ENCODE measurements around the gene CASP9. TPM values are rescaled to one million over a fixed set of nuclear protein-coding genes. Genes with fewer than 3 reads are reported as not detected.

Gene CASP9
- total RNA-seq, 1 donor from 2014 or later, result 8.5 TPM

GRCh38 chr1:15508700-15509487 lies 15.1 kb downstream of the CASP9 start:
- Mint-ChIP-seq H3K9me3 (ENCODE audit: unreplicated experiment) (no peaks in the 10 kb centered on the region), H3K4me1 (ENCODE audit: low read depth, unreplicated experiment) (no peaks in the 10 kb centered on the region), H3K27me3 (ENCODE audit: low read depth, unreplicated experiment) (no peaks in the 10 kb centered on the region), H3K27ac (ENCODE audit: unreplicated experiment) (no peak overlapping the region), H3K4me3 (ENCODE audit: unreplicated experiment) (no peak overlapping the region), H3K36me3 (ENCODE audit: low read depth, unreplicated experiment) (peaks cover 14% of the 10 kb centered on the region)
- FAIRE-seq (no peak), DNase-seq (ENCODE audit: low read depth) (no peak)
- Histone ChIP-seq H3K79me2 (ENCODE audit: insufficient read depth, low read length) (no peaks in the 10 kb centered on the region), H3K4me1 (ENCODE audit: insufficient read depth, low read length) (no peaks in the 10 kb centered on the region), H3K4me2 (ENCODE audit: low read length) (no peak overlapping the region), H3K4me3 (ENCODE audit: insufficient read depth, low read depth, low read length) (no peak overlapping the region), H3K36me3 (ENCODE audit: insufficient read depth, low read length) (no peaks in the 10 kb centered on the region), H2AFZ (ENCODE audit: low read depth, low read length) (no peak overlapping the region), H3K9me3 (ENCODE audit: insufficient read depth, low read depth, low read length) (no peaks in the 10 kb centered on the region), H4K20me1 (ENCODE audit: insufficient read depth, low read length) (no peaks in the 10 kb centered on the region), H3K27ac (ENCODE audit: low read depth, low read length) (no peak overlapping the region), H3K27me3 (ENCODE audit: insufficient read depth, low read length) (no peaks in the 10 kb centered on the region), H3K9ac (ENCODE audit: low read length) (no peak overlapping the region)
- TF ChIP-seq EZH2 (IDR thresholded peaks at IDR 0.05; ENCODE audit: insufficient read depth, low read length) (no peak), CTCF (IDR thresholded peaks at IDR 0.05; ENCODE audit: insufficient read depth, low read depth, low read length) (no peak)

DNA sequence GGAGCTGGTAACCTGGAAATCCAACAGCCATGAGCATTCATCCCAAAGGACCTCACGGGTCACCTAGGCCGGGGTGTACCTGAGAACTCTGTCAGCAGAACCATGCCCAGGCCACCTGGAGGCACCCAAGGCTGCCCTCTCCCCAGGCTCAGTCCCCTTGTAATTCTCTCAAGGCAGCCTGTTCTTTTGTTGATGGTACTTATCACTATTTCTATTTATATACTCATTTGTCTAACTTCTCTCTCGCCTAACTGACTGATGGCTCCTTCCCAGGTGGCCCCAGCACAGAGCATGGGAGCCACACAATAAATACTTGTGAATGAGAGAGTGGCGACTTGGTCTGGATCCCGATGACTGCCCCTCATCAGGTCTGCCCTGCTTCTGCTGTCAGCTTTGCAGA lies 16.7 kb downstream of the CASP9 start:
- Histone ChIP-seq H3K4me1 (ENCODE audit: insufficient read depth, low read length) (no peaks in the 10 kb centered on the region), H3K27me3 (ENCODE audit: insufficient read depth, low read length) (no peaks in the 10 kb centered on the region), H3K4me3 (ENCODE audit: insufficient read depth, low read depth, low read length) (no peak overlapping the region), H3K36me3 (ENCODE audit: insufficient read depth, low read length) (no peaks in the 10 kb centered on the region), H3K4me2 (ENCODE audit: low read length) (no peak overlapping the region), H2AFZ (ENCODE audit: low read depth, low read length) (no peak overlapping the region), H3K9ac (ENCODE audit: low read length) (no peak overlapping the region), H3K27ac (ENCODE audit: low read depth, low read length) (no peak overlapping the region), H3K79me2 (ENCODE audit: insufficient read depth, low read length) (no peaks in the 10 kb centered on the region), H4K20me1 (ENCODE audit: insufficient read depth, low read length) (no peaks in the 10 kb centered on the region), H3K9me3 (ENCODE audit: insufficient read depth, low read depth, low read length) (no peaks in the 10 kb centered on the region)
- no peak overlapping the region for H3K27ac Mint-ChIP-seq (ENCODE audit: unreplicated experiment)
- no peaks in the 10 kb centered on the region for H3K4me1 Mint-ChIP-seq (ENCODE audit: low read depth, unreplicated experiment)
- no peaks in the 10 kb centered on the region for H3K27me3 Mint-ChIP-seq (ENCODE audit: low read depth, unreplicated experiment)
- DNase-seq (ENCODE audit: low read depth) (no peak), FAIRE-seq (no peak)
- H3K9me3 Mint-ChIP-seq (ENCODE audit: unreplicated experiment), result no peaks in the 10 kb centered on the region
- no peak overlapping the region for H3K4me3 Mint-ChIP-seq (ENCODE audit: unreplicated experiment)
- TF ChIP-seq CTCF (IDR thresholded peaks at IDR 0.05; ENCODE audit: insufficient read depth, low read depth, low read length) (no peak), EZH2 (IDR thresholded peaks at IDR 0.05; ENCODE audit: insufficient read depth, low read length) (no peak)
- peaks cover 13% of the 10 kb centered on the region for H3K36me3 Mint-ChIP-seq (ENCODE audit: low read depth, unreplicated experiment)

GRCh38 chr1:15506831-15507230 lies 17.2 kb downstream of the CASP9 start:
- TF ChIP-seq EZH2 (IDR thresholded peaks at IDR 0.05; ENCODE audit: insufficient read depth, low read length) (no peak), CTCF (IDR thresholded peaks at IDR 0.05; ENCODE audit: insufficient read depth, low read depth, low read length) (no peak)
- no peaks in the 10 kb centered on the region for H3K27me3 Mint-ChIP-seq (ENCODE audit: low read depth, unreplicated experiment)
- H3K9ac ChIP-seq (ENCODE audit: low read length), result no peak overlapping the region

More at GRCh38 chr1:15506831-15507230, 17.2 kb downstream of the CASP9 start:
- DNase-seq (ENCODE audit: low read depth) (no peak), FAIRE-seq (no peak)
- Histone ChIP-seq H3K79me2 (ENCODE audit: insufficient read depth, low read length) (no peaks in the 10 kb centered on the region), H3K27me3 (ENCODE audit: insufficient read depth, low read length) (no peaks in the 10 kb centered on the region), H3K4me2 (ENCODE audit: low read length) (no peak overlapping the region), H4K20me1 (ENCODE audit: insufficient read depth, low read length) (no peaks in the 10 kb centered on the region), H3K9me3 (ENCODE audit: insufficient read depth, low read depth, low read length) (no peaks in the 10 kb centered on the region), H3K4me1 (ENCODE audit: insufficient read depth, low read length) (no peaks in the 10 kb centered on the region), H2AFZ (ENCODE audit: low read depth, low read length) (no peak overlapping the region), H3K36me3 (ENCODE audit: insufficient read depth, low read length) (no peaks in the 10 kb centered on the region), H3K27ac (ENCODE audit: low read depth, low read length) (no peak overlapping the region), H3K4me3 (ENCODE audit: insufficient read depth, low read depth, low read length) (no peak overlapping the region)
- Mint-ChIP-seq H3K4me1 (ENCODE audit: low read depth, unreplicated experiment) (no peaks in the 10 kb centered on the region), H3K9me3 (ENCODE audit: unreplicated experiment) (no peaks in the 10 kb centered on the region), H3K4me3 (ENCODE audit: unreplicated experiment) (no peak overlapping the region), H3K27ac (ENCODE audit: unreplicated experiment) (no peak overlapping the region), H3K36me3 (ENCODE audit: low read depth, unreplicated experiment) (peaks cover 10% of the 10 kb centered on the region)
